NCI-H128 (cell line): ENCODE measurements around the gene CD300E.
A peak's percentile ranks its signal among the peaks of the same experiment; 100 is the strongest.
"Not testable (repeated sequence)": the region's sequence is repeated elsewhere in the genome, so short reads cannot be mapped to it uniquely, and the experiment has no call there.

ENCODE experiments used
- DNase-seq: peaks from one replicate; lab custom pipeline; 2025; ENCODE audit not compliant: unreplicated experiment; lab: John Stamatoyannopoulos, UW

The CD300E gene

DNA sequence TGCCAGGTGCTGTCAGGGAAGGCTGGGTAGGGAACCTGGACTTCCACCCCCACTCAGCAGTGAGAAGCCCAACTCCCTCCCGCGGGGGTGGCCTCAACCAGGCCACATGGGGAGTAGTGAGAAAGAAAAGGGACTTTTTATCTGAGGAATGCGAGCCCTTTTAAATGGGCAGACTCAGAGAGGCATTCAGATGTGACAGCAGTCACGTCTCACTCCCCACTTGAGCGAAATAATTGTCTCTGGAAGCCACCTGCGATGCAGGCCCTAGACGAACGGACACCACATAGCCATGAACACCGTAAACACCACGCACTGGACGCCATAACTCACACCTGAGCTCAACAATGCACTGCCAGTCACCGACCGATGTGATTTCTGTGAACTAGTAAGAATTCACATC lies 11.9 kb upstream of the CD300E start:
- DNase-seq: peak; percentile 20

GRCh38 chr17:74633326-74633725 lies 9.8 kb upstream of the CD300E start:
- DNase-seq: peak; percentile 52

GRCh38 chr17:74632617-74633016 lies 9.1 kb upstream of the CD300E start:
- DNase-seq: no peak

DNA sequence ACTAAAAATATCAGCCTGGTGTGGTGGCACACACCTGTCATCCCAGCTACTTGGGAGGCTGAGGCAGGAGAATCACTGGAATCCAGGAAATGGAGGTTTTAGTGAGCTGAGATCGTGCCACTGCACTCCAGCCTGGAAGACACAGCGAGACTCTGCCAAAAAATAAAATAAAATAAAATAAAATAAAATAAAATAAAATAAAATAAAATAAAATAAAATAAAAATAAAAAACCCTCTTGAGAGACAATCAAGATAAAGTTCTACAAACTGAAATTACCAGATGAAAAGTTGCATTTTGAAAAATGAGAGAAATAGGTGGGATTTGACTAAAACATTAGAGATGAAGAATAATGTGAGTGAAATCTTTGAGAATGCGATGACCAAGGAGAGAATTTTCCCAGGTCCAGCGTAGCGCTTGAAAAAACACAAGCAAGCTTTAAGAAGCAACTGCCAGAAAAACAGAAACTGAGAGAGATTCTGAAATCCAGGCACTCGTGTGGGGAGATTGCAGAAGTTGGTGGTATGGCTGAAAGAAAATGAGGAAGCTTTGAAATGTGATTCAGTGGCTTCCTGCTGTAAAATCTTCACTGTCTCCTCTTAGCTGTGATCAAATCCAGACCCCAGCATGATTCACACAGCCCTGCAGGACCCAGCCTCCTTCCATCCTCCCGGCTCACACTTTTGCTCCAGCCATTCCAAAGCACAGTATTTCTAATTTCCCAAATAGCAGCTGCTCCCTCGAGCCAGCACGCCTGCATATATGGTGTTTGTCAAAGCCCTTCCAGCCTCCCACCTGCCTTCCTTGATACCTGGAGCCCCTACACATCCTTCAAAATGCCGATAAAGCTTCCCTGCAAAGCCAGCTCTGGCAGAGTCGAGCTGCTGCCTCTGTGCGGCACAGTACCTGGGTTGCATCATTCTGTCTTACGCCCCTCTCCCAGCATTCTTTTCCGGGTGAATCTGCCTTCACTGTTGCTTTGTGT lies 8.2 kb upstream of the CD300E start:
- no peak for DNase-seq

- not testable (repeated sequence) for DNase-seq
These were observed 6.7 kb upstream of the CD300E start for GRCh38 chr17:74630251-74630650.

GRCh38 chr17:74625661-74626060 lies 2.1 kb upstream of the CD300E start:
- DNase-seq: no peak

DNA sequence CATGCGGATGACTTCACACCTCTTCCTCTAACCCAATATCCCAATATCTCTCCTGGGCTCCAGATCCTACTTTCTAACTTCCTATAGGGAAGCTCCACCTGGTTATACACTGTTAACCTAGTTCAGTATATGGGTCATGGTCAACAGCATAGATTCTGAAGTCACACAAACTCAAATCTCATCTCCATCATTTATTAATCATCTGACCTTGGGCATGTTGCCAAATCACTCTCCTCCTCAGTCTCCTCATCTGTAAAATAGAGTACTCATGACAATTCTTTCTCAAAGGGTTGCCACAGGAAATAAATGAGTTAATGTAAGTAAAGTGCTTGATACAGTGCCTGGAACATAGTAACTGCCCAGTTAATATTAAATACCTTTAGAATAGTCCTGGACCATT lies 593 bp upstream of the CD300E start:
- no peak for DNase-seq

GRCh38 chr17:74619077-74619673 lies 4.4 kb downstream of the CD300E start:
- DNase-seq: no peak

GRCh38 chr17:74618451-74618850 lies 5.1 kb downstream of the CD300E start:
- DNase-seq: no peak

DNA sequence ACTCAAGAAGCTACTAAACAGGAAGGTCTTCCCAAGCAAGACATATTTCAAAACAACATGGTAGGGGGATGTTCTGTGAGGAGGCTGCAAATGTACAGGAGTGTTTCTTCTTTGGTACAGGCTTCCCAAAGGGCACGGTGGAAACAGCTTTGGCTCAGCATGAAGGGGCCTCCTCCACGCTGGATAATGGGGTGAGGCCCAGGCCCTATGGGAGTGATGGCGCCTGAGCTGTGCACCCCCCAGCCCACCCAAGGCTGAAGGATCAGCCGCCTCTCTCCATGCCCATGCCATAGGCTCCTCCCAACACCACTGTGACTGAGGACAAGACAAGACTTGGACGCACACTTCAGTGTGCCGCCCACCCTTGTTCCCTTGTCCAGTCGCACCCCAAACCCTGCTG lies 6.8 kb downstream of the CD300E start:
- DNase-seq: no peak

GRCh38 chr17:74612046-74612445 lies 11.5 kb downstream of the CD300E start:
- DNase-seq: no peak

- no peak for DNase-seq
These were observed 13.4 kb downstream of the CD300E start for GRCh38 chr17:74610108-74610507.

DNA sequence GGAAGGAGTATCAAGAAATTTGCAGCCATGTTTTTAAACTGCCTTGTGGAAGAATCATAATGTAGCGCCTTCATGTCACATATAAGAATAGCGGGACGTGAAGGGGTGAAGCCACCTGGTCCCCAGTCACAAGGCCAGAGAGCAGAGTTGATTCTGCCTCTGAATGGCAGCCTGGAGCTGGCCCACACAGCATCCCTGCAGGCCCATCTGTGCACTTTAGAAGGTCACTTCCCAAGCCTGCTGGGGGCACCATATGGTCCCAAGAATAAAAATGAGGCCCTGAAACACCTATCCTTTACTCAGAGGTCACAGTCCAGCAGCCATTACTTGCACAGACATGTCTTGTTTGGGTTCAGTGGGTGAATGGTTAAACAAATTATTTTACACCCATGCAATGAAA lies 15.0 kb downstream of the CD300E start:
- DNase-seq: no peak

GRCh38 chr17:74607221-74607620 lies 16.3 kb downstream of the CD300E start:
- no peak for DNase-seq

- DNase-seq: no peak
These were observed 17.5 kb downstream of the CD300E start for GRCh38 chr17:74606050-74606449.

DNA sequence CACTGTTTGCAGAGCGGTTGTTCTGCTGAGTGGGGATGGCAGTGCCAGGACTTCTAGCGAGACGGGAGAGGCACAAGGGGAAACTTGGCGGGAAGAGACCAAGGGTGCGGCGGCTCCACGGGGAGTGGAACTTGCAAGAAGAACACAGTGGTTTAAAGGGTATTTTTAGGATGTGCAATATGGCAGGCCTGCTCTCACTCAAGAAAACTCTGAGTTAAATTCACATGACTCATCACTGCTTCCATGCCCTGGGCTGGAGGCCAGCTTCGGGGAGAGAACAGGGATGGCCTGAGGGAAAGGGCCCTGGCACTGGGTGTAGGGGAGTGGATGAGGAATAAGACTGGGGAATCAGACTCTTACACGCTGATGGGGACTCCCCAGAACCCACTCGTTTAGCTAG lies 18.2 kb downstream of the CD300E start:
- no peak for DNase-seq

DNA sequence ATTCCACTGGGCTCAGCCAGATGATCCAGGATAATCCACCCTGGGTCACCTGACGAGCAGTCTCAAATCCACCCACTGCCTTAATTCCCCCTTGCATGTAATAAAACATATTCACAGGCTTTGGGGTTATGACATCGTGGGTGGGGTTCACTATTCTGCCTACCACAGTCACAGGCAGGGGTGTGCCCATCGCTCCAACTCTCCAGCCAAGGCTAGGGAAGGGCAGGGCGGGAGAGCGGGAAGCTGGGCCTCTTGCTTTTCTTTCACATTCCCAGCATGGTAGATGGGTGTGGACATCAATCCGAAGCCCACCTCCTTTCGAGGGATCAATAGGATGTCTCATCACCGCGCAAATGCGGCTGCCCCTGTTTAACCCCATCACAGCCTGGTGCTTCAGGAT lies 18.8 kb downstream of the CD300E start:
- no peak for DNase-seq

- no peak for DNase-seq
These were observed 19.3 kb downstream of the CD300E start for GRCh38 chr17:74604200-74604599.

DNA sequence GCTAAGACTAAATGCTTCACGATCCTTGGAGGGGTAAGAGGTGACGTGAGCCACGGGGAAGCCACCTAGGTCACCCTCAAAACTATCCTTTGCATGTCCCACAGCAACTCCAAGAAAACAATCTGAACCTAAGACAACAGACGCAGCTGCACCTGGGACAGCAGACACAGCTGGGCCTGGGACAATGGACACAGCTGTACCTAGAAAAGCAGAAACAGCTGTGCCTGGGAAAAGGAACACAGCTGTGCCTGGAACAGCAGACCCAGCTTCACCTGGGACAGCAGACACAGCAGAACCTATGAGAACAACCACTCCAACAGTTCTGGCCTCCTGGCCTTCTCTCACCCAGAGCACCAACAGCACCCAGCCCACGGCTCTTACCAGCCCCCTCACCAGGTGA lies 19.8 kb downstream of the CD300E start:
- no peak for DNase-seq

DNA sequence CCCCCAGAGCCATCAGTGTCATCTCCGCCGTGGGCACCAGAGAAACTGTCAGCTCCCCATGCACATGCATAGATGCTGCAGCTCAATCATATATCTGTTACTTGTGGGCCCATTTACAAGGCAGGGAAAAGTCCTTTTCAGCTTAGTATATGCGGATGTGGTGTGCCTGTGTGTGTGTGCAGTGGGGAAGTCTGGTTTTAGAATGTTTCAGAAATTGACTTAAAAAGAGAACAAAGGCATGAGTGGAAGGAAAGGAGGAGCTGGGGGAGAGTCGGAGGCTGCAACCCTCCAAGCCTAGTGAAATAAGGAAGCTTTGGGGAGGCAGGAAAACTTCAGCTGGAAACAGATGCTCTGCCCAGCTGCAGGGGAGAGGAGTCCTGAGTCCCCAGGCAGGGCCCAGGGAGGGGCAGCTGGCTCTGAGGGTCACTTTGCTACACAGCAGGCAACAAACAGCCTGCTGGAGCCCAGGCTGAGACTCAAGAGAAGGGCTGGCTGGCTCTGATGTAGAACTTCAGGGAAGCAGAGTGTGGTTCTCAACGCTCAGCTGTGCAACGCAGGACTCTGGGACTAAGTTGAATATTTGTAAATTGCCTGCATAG lies 20.4 kb downstream of the CD300E start:
- no peak for DNase-seq

DNA sequence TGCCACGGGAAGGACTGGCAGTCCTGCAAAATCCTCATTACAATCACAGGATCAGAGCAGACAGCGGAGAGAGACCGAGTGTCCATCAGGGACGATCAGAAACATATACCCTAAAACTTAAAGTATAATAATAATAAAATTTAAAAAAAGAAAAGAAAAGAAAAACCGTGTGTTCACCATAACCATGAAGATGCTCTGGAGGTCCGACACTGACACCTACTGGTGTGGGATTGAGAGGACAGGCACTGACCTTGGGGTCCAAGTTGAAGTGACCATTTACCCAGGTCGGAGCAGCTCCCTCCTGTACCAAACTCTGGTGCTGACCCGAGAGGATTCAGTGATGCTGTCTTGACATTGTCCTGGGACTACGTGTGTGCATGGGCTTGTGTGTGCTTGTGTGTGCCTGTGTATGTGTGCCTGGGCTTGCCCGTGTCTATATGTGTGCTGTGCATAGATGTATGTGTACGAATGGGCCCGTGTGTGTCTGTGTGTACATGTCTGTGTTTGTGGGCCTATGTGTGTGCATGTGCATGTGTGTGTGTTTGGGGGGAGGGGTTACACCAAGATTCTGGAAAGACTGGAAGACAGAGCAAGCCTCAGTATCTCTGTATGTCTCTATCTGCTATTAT lies 21.5 kb downstream of the CD300E start:
- no peak for DNase-seq
